Measurements from ENCODE around the gene SEBOX. TPM values are rescaled to one million over a fixed set of nuclear protein-coding genes. Genes with fewer than 3 reads are reported as not detected.
A peak's percentile ranks its signal among the peaks of the same experiment; 100 is the strongest.

Gene SEBOX
- polyA plus RNA-seq, 3 donors = not detected

DNA sequence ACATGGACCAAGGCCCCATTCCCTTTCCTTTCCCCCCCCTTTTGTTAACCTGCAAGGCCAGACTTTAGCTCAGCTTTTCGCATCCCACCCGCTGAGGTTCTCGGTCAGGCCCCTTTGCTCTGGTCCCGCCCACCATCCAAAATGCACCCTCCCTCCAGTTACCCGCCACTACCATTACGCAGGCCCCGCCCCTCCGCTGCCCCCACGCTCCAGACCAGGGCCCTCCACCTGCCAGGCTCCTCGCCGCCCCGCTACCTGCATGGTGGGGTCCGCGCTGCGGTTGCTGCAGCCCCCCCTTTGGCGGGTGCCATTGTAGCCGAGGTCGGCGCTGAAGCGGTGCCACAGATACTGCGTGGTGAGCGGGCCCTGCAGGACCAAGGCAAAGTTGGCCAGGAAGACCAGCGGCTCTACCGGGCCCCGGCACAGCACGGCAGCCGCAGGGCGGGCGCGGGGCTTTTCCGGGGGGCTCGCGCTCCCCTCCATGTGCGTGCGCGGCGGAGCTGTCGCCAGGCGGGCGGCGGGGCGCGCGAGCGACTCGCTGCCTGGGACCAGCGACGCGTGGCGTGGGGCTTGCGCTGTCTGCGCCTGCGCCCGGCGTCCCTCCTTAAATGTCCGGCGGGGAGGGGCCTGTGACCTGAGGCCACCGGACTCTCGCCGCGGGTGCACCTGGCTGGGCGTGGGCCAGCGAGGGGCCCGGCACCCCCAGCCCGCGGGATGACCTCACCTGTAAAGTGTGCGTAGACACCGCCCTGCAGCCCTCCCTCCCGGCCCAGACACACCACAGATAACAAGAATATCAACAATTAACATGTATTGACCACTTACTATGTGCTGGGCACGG, 40.9 kb upstream of the SEBOX start, which contains the start of gene SLC46A1:
Gene SLC46A1, minus strand, starts transcription at position 581 of the 841 bp plus-strand sequence. Its CDS starts 98 bp downstream, at position 483.
- H3K4me3 Mint-ChIP-seq = peak within 1 kb of the TSS; percentile 81 to 88
- peaks cover 0 to 6% (median 2%) of the 10 kb centered on the region in 3 donors for H3K27me3 Mint-ChIP-seq (ENCODE audit: low read depth in 3 of 3)
- no peaks in the 10 kb centered on the region for H3K36me3 ChIP-seq (replicated peaks in 1 of 2; ENCODE audit: control insufficient read depth in 1 of 2, insufficient read depth in 2 of 2, low read length in 2 of 2)
- H3K36me3 Mint-ChIP-seq = peaks cover 6 to 11% of the 10 kb centered on the region in 2 donors
- peak within 1 kb of the TSS; percentile 45 to 87 (median 78) for H3K4me3 ChIP-seq (replicated peaks in 1 of 3; ENCODE audit: low read depth in 2 of 3, low read length in 3 of 3)
- H3K9ac ChIP-seq (ENCODE audit: insufficient read depth, low read length, poor library complexity, severe bottlenecking) = peak within 1 kb of the TSS; percentile 68
- no peaks in the 10 kb centered on the region for H3K27me3 ChIP-seq (ENCODE audit: control insufficient read depth in 2 of 2, insufficient read depth in 2 of 2, low read length in 2 of 2)
- H3K9me3 Mint-ChIP-seq = no peaks in the 10 kb centered on the region
- DNase-seq = peak in 2 of 3 donors; percentile 5 to 27
- H3K9me3 ChIP-seq (replicated peaks in 1 of 2; ENCODE audit: control insufficient read depth in 1 of 2, insufficient read depth in 1 of 2, low read length in 2 of 2) = no peaks in the 10 kb centered on the region
- no peak for TF ChIP-seq CTCF (IDR thresholded peaks at IDR 0.05)
- H3K4me1 ChIP-seq (ENCODE audit: control insufficient read depth in 1 of 2, insufficient read depth in 2 of 2, low read length in 2 of 2) = peaks cover 35 to 49% of the 10 kb centered on the region in 2 donors
- no peaks in the 10 kb centered on the region for H4K20me1 ChIP-seq (ENCODE audit: insufficient read depth, low read length)
- no peaks in the 10 kb centered on the region for H3K79me2 ChIP-seq (ENCODE audit: insufficient read depth, low read length)
- H2AFZ ChIP-seq (ENCODE audit: insufficient read depth, low read depth, low read length, poor library complexity, severe bottlenecking) = peak within 1 kb of the TSS; percentile 98
- H3K4me1 Mint-ChIP-seq = peaks cover 42% of the 10 kb centered on the region
- intact Hi-C loops (cut with micrococcal nuclease) = no loop called here
- WGBS (ENCODE audit: insufficient coverage) = under 1% methylated on average over 67 of the region's 70 CpGs
- H3K27ac Mint-ChIP-seq = peak within 1 kb of the TSS in 2 of 7 donors; percentile 7 to 52
- peak within 1 kb of the TSS; percentile 96 for H3K4me2 ChIP-seq (replicated peaks; ENCODE audit: extremely low read depth, low read length, poor library complexity, severe bottlenecking)
- H3K27ac ChIP-seq (ENCODE audit: low read depth in 1 of 2, low read length in 2 of 2) = no peak within 1 kb of the TSS

DNA sequence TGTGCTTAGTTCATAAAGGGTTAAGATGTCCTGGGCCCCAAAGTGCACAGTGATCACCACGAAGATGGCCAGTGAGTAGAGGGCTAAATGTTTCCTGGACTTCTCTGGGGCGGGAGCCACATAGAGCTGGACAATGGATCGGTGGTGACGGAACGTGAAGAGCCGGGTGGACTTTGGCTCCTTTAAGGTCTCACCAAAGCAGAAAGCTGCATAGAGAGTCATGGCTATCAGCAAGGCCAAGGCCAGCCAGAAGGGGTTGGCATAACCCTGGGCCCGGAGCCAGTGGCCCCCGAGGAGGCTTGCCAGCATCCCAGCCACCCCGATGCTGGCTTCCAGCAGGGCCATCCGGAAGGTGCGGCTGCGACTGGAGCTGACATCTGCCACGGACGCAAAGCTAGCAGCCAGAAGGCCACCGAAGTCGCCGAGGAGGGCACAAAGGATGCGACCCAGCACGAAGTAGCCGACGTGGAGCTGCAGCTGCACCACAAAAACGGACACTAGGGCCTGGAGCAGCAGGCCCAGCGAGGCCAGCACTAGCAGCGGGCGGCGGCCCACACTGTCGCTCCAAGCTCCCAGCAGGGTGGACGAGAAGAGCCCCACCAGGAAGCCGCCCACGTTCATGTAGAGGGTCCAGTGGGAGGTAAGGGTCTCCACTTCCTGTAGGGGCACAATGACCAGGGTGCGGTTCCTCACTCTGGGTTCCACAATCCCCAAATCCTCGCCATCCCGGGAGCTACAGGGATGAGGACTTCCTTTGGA, 40.0 kb upstream of the SEBOX start:
- H3K4me3 ChIP-seq (replicated peaks in 1 of 3; ENCODE audit: low read depth in 2 of 3, low read length in 3 of 3) = peak overlapping the region; percentile 45 to 87 (median 78)
- peak overlapping the region in 1 of 7 donors; percentile 33 for H3K27ac Mint-ChIP-seq
- H3K79me2 ChIP-seq (ENCODE audit: insufficient read depth, low read length) = no peaks in the 10 kb centered on the region
- peaks cover 6 to 19% of the 10 kb centered on the region in 2 donors for H3K36me3 Mint-ChIP-seq
- peaks cover 0 to 3% of the 10 kb centered on the region in 2 donors for H3K36me3 ChIP-seq (replicated peaks in 1 of 2; ENCODE audit: control insufficient read depth in 1 of 2, insufficient read depth in 2 of 2, low read length in 2 of 2)
- H3K27me3 Mint-ChIP-seq (ENCODE audit: low read depth in 3 of 3) = peaks cover 0 to 8% (median 2%) of the 10 kb centered on the region in 3 donors
- TF ChIP-seq CTCF (IDR thresholded peaks at IDR 0.05) = no peak
- no peaks in the 10 kb centered on the region for H4K20me1 ChIP-seq (ENCODE audit: insufficient read depth, low read length)
- intact Hi-C loops (cut with micrococcal nuclease) = no loop called here
- peaks cover 35 to 49% of the 10 kb centered on the region in 2 donors for H3K4me1 ChIP-seq (ENCODE audit: control insufficient read depth in 1 of 2, insufficient read depth in 2 of 2, low read length in 2 of 2)
- H2AFZ ChIP-seq (ENCODE audit: insufficient read depth, low read depth, low read length, poor library complexity, severe bottlenecking) = peak overlapping the region; percentile 98
- WGBS (ENCODE audit: insufficient coverage) = 90% methylated on average over 32 of the region's 33 CpGs
- no peak for DNase-seq
- H3K9me3 ChIP-seq (replicated peaks in 1 of 2; ENCODE audit: control insufficient read depth in 1 of 2, insufficient read depth in 1 of 2, low read length in 2 of 2) = no peaks in the 10 kb centered on the region
- peak overlapping the region; percentile 96 for H3K4me2 ChIP-seq (replicated peaks; ENCODE audit: extremely low read depth, low read length, poor library complexity, severe bottlenecking)
- H3K4me1 Mint-ChIP-seq = peaks cover 42% of the 10 kb centered on the region
- H3K4me3 Mint-ChIP-seq = peak overlapping the region; percentile 81 to 88
- peak overlapping the region; percentile 68 for H3K9ac ChIP-seq (ENCODE audit: insufficient read depth, low read length, poor library complexity, severe bottlenecking)
- H3K27me3 ChIP-seq (ENCODE audit: control insufficient read depth in 2 of 2, insufficient read depth in 2 of 2, low read length in 2 of 2) = no peaks in the 10 kb centered on the region
- H3K9me3 Mint-ChIP-seq = no peaks in the 10 kb centered on the region
- H3K27ac ChIP-seq (ENCODE audit: low read depth in 1 of 2, low read length in 2 of 2) = no peak overlapping the region

Data from CD14-positive monocyte (primary cell).